Subcutaneous adipose tissue (tissue), 4 donors: ENCODE results near the gene BTG2. TPM values are rescaled to one million over a fixed set of nuclear protein-coding genes. Genes with fewer than 3 reads are reported as not detected.

ENCODE experiments used
- CTCF ChIP-seq: fragments of 450-650 bp; IDR thresholded peaks from one replicate; pipeline ENCODE4 v1.5.1; 2016; ENCODE audit warnings: low read depth, mild to moderate bottlenecking, control low read depth, antibody characterized with exemption, moderate library complexity
- total RNA-seq, 4 donors: library from RNA; depleted of rRNA; stranded (reverse); fragments of >200 nt; gene quantifications; one replicate each; pipeline ENCODE4 v1.1.0, GENCODE V29; 2016

Gene BTG2
- total RNA-seq, 4 donors from 2014 or later = 68.5 to 121 (median 80.4) TPM

- no peak for TF ChIP-seq CTCF
These were observed 18.9 kb upstream of the BTG2 start for GRCh38 chr1:203286161-203286984.

DNA sequence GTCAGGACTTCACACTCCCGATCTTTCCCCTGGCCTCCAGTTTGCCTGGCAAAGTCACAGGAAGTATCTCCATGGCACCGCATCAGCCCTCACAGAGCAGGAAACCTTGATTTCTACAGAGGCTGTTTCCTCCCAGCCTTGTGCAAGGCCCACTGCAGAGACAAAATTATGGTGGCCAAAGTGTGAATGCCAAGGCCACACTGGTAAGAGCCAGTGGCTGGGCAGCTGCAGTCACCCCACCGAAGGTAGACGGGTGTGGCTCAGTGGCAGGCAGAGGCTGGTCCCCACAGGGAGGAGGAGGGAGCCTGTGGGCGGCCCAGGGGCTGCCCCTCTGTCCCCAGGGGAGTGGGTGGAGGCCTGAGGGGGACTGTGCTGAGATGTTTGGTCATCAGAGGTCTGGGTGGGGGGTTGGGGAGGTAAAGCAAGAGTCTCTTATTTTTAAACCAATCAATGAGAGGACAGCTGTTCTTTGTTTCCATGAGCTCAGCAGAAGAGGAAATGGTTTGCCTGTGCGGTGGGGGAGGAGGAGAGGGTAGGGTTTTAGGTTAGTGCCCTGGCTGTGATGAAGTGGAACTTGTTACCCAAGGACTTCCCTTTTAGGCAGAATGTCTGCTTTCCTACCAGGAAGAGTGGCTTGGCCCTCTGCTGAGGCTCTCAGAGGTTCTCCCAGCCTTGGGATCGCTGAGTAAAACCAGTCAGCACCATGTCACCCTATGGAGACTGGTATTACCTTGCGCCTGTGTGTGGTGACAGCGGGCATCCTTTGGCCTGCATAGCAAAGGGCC lies 18.0 kb upstream of the BTG2 start:
- TF ChIP-seq CTCF = no peak

DNA sequence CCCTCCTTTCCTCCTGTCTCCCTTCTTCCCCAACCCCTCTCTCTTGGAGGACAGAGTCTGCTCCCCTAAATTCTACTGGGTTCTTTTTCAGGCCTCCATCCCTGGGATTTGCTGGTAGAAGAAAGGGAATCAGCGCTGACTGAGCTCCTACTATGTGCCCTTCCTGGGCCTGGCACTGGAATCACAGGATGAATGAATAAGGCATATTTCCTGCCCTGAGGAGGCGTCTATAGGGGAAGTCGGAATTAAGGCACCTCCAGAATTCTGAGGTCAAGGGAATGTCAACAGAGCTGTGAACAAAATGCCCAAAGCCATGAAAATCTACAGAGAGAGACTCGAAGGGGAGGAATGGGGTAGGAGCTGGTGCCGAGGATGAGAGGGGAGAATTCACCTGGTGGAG lies 17.4 kb upstream of the BTG2 start:
- TF ChIP-seq CTCF = no peak

DNA sequence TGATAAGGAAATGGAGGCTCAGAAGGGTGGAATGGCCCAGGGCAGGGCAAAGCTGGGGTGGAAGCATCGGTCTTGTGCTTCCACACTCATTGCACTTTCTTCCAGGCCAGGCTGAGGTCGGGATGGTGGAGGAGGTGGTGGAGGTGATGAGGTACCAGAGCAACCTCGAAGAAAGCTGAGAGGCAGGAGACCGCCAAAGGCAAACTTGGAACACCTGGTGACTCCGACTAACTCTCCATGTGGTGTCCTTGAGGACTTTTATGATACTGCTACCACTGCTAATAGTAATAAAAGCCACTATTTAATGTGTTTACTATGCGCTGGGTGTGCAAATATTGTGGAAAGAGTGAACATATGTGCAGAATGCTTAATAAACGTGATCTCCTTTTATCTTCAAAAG lies 16.9 kb upstream of the BTG2 start:
- TF ChIP-seq CTCF = no peak

GRCh38 chr1:203289281-203289981 lies 15.9 kb upstream of the BTG2 start:
- no peak for TF ChIP-seq CTCF

DNA sequence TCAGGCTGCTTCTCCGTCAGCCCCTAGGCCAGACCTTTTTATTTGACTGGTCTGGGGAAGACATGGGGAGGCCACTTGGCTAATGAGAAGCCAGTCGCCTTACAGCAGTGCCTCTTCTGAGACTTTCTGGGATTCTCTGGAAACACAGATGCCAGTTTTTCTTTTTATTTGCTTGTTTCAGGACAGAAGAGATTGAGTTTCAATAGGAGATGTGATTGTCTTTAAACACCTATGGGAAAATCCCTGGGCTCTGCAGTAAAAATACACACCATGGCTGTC lies 15.4 kb upstream of the BTG2 start:
- no peak for TF ChIP-seq CTCF
